Thyroid gland (tissue), 4 donors: ENCODE results near the gene CBR3.

Experiments
- CTCF ChIP-seq, 6 experiments: fragments of 200-600 bp in 3 of 6; fragments of 450-650 bp in 3 of 6; sonication (generic) in 3 of 6; IDR thresholded peaks; one replicate each; pipeline ENCODE4 v1.5.1; 2016 to 2019; ENCODE audit warnings: antibody characterized with exemption in 6 of 6, mild to moderate bottlenecking in 2 of 6, inconsistent platforms in 1 of 6, moderate library complexity in 1 of 6
- POLR2A ChIP-seq, 2 donors: fragments of 450-650 bp; IDR thresholded peaks; one replicate each; pipeline ENCODE4 v1.6.1; 2017; ENCODE audit warnings: antibody characterized with exemption in 2 of 2, mild to moderate bottlenecking in 2 of 2, moderate library complexity in 1 of 2

GRCh38 chr21:36193200-36193599, 58.3 kb downstream of the CBR3 start:
- TF ChIP-seq CTCF (IDR thresholded peaks at IDR 0.05): no peak
- no peak for TF ChIP-seq POLR2A (IDR thresholded peaks at IDR 0.05)
